IMR-90 (cell line): ENCODE results near the gene GPRIN3. TPM values are rescaled to one million over a fixed set of nuclear protein-coding genes. Genes with fewer than 3 reads are reported as not detected.

ENCODE experiments used
- ATAC-seq: fragments of 200-7000 bp; cut with Tn5 transposase; 2 replicates; pipeline ENCODE4 v1.9.1; 2020; ENCODE audit warnings: low read depth, mild to moderate bottlenecking, moderate library complexity
- BruUV-seq: library from RNA; stranded (reverse); fragments of 400-500 nt; replicated peaks from 2 replicates; lab custom pipeline; 2021; lab: Mats Ljungman, UMichigan
- CTCF ChIA-PET: fragments of 300-600 bp; formaldehyde crosslinking; extraction: SDS; loops from one replicate; lab custom pipeline; 2021; ENCODE audit warnings: antibody characterized with exemption; lab: Yijun Ruan, JAX
- POLR2A ChIA-PET: fragments of 300-600 bp; sonication (Branson Sonifier 250); formaldehyde crosslinking; loops from one replicate; lab custom pipeline; 2022; ENCODE audit warnings: antibody characterized with exemption; ENCODE audit not compliant: unreplicated experiment; lab: Charles Lee
- DNase-seq: peaks from one replicate; pipeline ENCODE4 v3.0.0; 2013
- H2AFZ ChIP-seq: replicated peaks from 2 replicates; pipeline ENCODE3; 2013; ENCODE audit warnings: low read length, mild to moderate bottlenecking; ENCODE audit not compliant: poor library complexity
- H2AK5ac ChIP-seq: 2 replicates; pipeline ENCODE4 v1.6.1; 2013; ENCODE audit warnings: low read depth, low read length, inconsistent platforms
- H2AK9ac ChIP-seq: replicated peaks from 2 replicates; pipeline ENCODE3; 2013; ENCODE audit warnings: mild to moderate bottlenecking, low read depth, low read length, moderate library complexity; ENCODE audit not compliant: poor library complexity
- H2BK120ac ChIP-seq: 2 replicates; pipeline ENCODE4 v1.6.1; 2013; ENCODE audit warnings: low read depth, low read length, inconsistent platforms
- H2BK15ac ChIP-seq: 3 replicates; pipeline ENCODE4 v1.6.1; 2013; ENCODE audit warnings: low read depth, low read length, inconsistent platforms
- H2BK20ac ChIP-seq: 2 replicates; pipeline ENCODE4 v1.6.1; 2013; ENCODE audit warnings: low read depth, mild to moderate bottlenecking, inconsistent platforms, low read length, moderate library complexity
- H2BK5ac ChIP-seq: 2 replicates; pipeline ENCODE4 v1.6.1; 2013; ENCODE audit warnings: mild to moderate bottlenecking, low read depth, low read length, inconsistent platforms; ENCODE audit not compliant: poor library complexity, severe bottlenecking
- H3K14ac ChIP-seq: replicated peaks from 2 replicates; pipeline ENCODE4 v1.6.1; 2013; ENCODE audit warnings: low read depth, low read length, inconsistent platforms
- H3K18ac ChIP-seq: 2 replicates; pipeline ENCODE4 v1.6.1; 2013; ENCODE audit warnings: low read depth, low read length, control low read depth
- H3K23ac ChIP-seq: 2 replicates; pipeline ENCODE4 v1.6.1; 2013; ENCODE audit warnings: low read depth, low read length, inconsistent platforms
- H3K27ac ChIP-seq: 2 replicates; pipeline ENCODE4 v1.5.1; 2013; ENCODE audit warnings: mild to moderate bottlenecking, control low read depth, low read length; ENCODE audit not compliant: insufficient read depth
- H3K27me3 ChIP-seq: 2 replicates; pipeline ENCODE4 v1.6.1; 2013; ENCODE audit warnings: low read length; ENCODE audit not compliant: control insufficient read depth, insufficient read depth
- H3K36me3 ChIP-seq: 2 replicates; pipeline ENCODE4 v1.6.1; 2013; ENCODE audit warnings: low read length, mixed read lengths; ENCODE audit not compliant: control insufficient read depth, insufficient read depth
- H3K4ac ChIP-seq: 2 replicates; pipeline ENCODE4 v1.6.1; 2013; ENCODE audit warnings: low read depth, low read length, inconsistent platforms
- H3K4me1 ChIP-seq: 2 replicates; pipeline ENCODE4 v1.6.1; 2013; ENCODE audit warnings: low read length, mixed read lengths; ENCODE audit not compliant: control insufficient read depth, insufficient read depth
- H3K4me2 ChIP-seq: 2 replicates; pipeline ENCODE4 v1.6.1; 2013; ENCODE audit warnings: low read depth, mild to moderate bottlenecking, control low read depth, low read length, moderate library complexity
- H3K4me3 ChIP-seq: 2 replicates; pipeline ENCODE4 v1.5.1; 2013; ENCODE audit warnings: low read depth, mild to moderate bottlenecking, control low read depth, low read length, moderate library complexity; ENCODE audit not compliant: insufficient read depth
- H3K56ac ChIP-seq: 2 replicates; pipeline ENCODE4 v1.6.1; 2013; ENCODE audit warnings: low read length, inconsistent platforms; ENCODE audit not compliant: insufficient read depth; ENCODE audit errors: extremely low read depth
- H3K79me1 ChIP-seq, 2 experiments: 2 replicates each; pipeline ENCODE4 v1.6.1; 2013; ENCODE audit warnings: low read length in 2 of 2, inconsistent platforms in 1 of 2, low read depth in 1 of 2
- H3K9ac ChIP-seq: 2 replicates; pipeline ENCODE4 v1.6.1; 2013; ENCODE audit warnings: low read depth, low read length, control low read depth
- H3K9me1 ChIP-seq: 2 replicates; pipeline ENCODE4 v1.6.1; 2013; ENCODE audit warnings: low read length, inconsistent platforms; ENCODE audit not compliant: insufficient read depth
- H3K9me3 ChIP-seq: 2 replicates; pipeline ENCODE4 v1.6.1; 2013; ENCODE audit warnings: low read length; ENCODE audit not compliant: control insufficient read depth, insufficient read depth
- H4K20me1 ChIP-seq: 2 replicates; pipeline ENCODE4 v1.6.1; 2013; ENCODE audit warnings: low read length, inconsistent platforms; ENCODE audit not compliant: insufficient read depth
- H4K5ac ChIP-seq: 2 replicates; pipeline ENCODE4 v1.6.1; 2013; ENCODE audit warnings: mild to moderate bottlenecking, low read depth, low read length, control low read depth
- H4K8ac ChIP-seq, 2 experiments: 2 replicates each; pipeline ENCODE4 v1.6.1; 2013; ENCODE audit warnings: low read depth in 2 of 2, low read length in 2 of 2, control low read depth in 1 of 2, inconsistent platforms in 1 of 2
- H4K91ac ChIP-seq: 2 replicates; pipeline ENCODE4 v1.6.1; 2013; ENCODE audit warnings: low read depth, low read length, inconsistent platforms; ENCODE audit not compliant: insufficient read depth
- BHLHE40 ChIP-seq: fragments of 150-350 bp; IDR thresholded peaks from 2 replicates; pipeline ENCODE4 v1.6.1; 2016; ENCODE audit warnings: mild to moderate bottlenecking, low read depth, low read length
- CEBPB ChIP-seq: IDR thresholded peaks from 2 replicates; pipeline ENCODE4 v1.6.1; 2012; ENCODE audit warnings: low read depth, low read length, improper control_type of control experiment
- CHD1 ChIP-seq: IDR thresholded peaks from 2 replicates; pipeline ENCODE4 v1.6.1; 2012; ENCODE audit warnings: low read depth, low read length, improper control_type of control experiment
- ELK1 ChIP-seq: fragments of 150-350 bp; IDR thresholded peaks from 2 replicates; pipeline ENCODE4 v1.6.1; 2016; ENCODE audit warnings: low read depth, mild to moderate bottlenecking, low read length, moderate library complexity, borderline replicate concordance
- FOS ChIP-seq: fragments of 150-350 bp; IDR thresholded peaks from 2 replicates; pipeline ENCODE4 v1.6.1; 2016; ENCODE audit warnings: low read depth, low read length
- MAFK ChIP-seq: IDR thresholded peaks from 2 replicates; pipeline ENCODE4 v1.6.1; 2012; ENCODE audit warnings: low read depth, low read length, improper control_type of control experiment
- MAZ ChIP-seq: IDR thresholded peaks from 2 replicates; pipeline ENCODE4 v1.6.1; 2012; ENCODE audit warnings: low read depth, mild to moderate bottlenecking, low read length, improper control_type of control experiment, moderate library complexity, borderline replicate concordance
- NFE2L2 ChIP-seq: fragments of 150-350 bp; IDR thresholded peaks from 2 replicates; pipeline ENCODE4 v1.6.1; 2016; ENCODE audit warnings: low read depth, mild to moderate bottlenecking, low read length
- POLR2A ChIP-seq: IDR thresholded peaks from 2 replicates; pipeline ENCODE4 v1.6.1; 2012; ENCODE audit warnings: mild to moderate bottlenecking, low read depth, low read length
- RAD21 ChIP-seq: IDR thresholded peaks from 2 replicates; pipeline ENCODE4 v1.6.1; 2012; ENCODE audit warnings: low read length, improper control_type of control experiment
- SMC3 ChIP-seq: fragments of 150-350 bp; IDR thresholded peaks from 2 replicates; pipeline ENCODE4 v1.6.1; 2016; ENCODE audit warnings: low read depth, mild to moderate bottlenecking, antibody characterized with exemption, low read length, moderate library complexity
- USF2 ChIP-seq: fragments of 150-350 bp; IDR thresholded peaks from 2 replicates; pipeline ENCODE4 v1.6.1; 2017; ENCODE audit warnings: mild to moderate bottlenecking, antibody characterized with exemption, low read length, low read depth
- WGBS, 2 experiments: methylation state at CpG; one replicate each; pipeline versions ENCODE4 v1.1.5 to v1.1.7; 2013; ENCODE audit warnings: missing lambda C conversion rate in 2 of 2; ENCODE audit not compliant: insufficient read length in 1 of 2; ENCODE audit errors: extremely low coverage in 2 of 2; 5-methylcytosine and 5-hydroxymethylcytosine counted together
- dilution Hi-C: fragments of 300-500 bp; cut with HindIII; formaldehyde crosslinking; loops from one replicate; pipeline ENCODE4 v1.14.3; 2018; ENCODE audit warnings: low sequenced_read_pairs; ENCODE audit not compliant: unreplicated experiment
- in situ Hi-C: fragments of 300-500 bp; cut with MboI; formaldehyde crosslinking; loops from 3 replicates; pipeline ENCODE4 v1.14.3; 2019; ENCODE audit warnings: low sequenced_read_pairs, inconsistent platforms, mixed read lengths
- intact Hi-C: fragments of 100-400 bp; cut with micrococcal nuclease; formaldehyde crosslinking; loops from 2 replicates; pipeline ENCODE4 v1.10.0; 2022
- polyA plus RNA-seq, 3 experiments: library from polyadenylated mRNA; depleted of rRNA; stranded (reverse); fragments of >200 nt; gene quantifications; 2 replicates each; pipeline ENCODE4 v1.2.3, GENCODE V29; 2012; ENCODE audit warnings: low replicate concordance in 1 of 3
- total RNA-seq: library from RNA; depleted of rRNA; stranded (reverse); fragments of >200 nt; gene quantifications from 2 replicates; pipeline ENCODE4 v1.2.3, GENCODE V29; 2012

The GPRIN3 gene
- total and polyA plus RNA-seq, 2 of the 4 experiments (the other 2 are of a cell fraction): under 0.01 TPM; not detected in 1

GRCh38 chr4:89334830-89335229 lies 27.2 kb upstream of the GPRIN3 start:
- CTCF ChIA-PET: no interaction called here
- H4K91ac ChIP-seq: no peak overlapping the region
- H3K9ac ChIP-seq: no peak overlapping the region

More at GRCh38 chr4:89334830-89335229, 27.2 kb upstream of the GPRIN3 start:
- H3K18ac ChIP-seq: no peak overlapping the region
- in situ Hi-C loops: no loop called here
- no peak overlapping the region for H2BK5ac ChIP-seq
- no peak for ATAC-seq
- H3K14ac ChIP-seq: no peak overlapping the region
- H2BK15ac ChIP-seq: no peak overlapping the region
- H3K4ac ChIP-seq: no peak overlapping the region
- no TSS peak for BruUV-seq
- no peak overlapping the region for H3K23ac ChIP-seq
- H2BK20ac ChIP-seq: no peak overlapping the region
- TF ChIP-seq CHD1 (no peak), NFE2L2 (no peak), CEBPB (no peak), RAD21 (no peak), USF2 (no peak), SMC3 (no peak), MAZ (no peak), MAFK (no peak), POLR2A (no peak), BHLHE40 (no peak), ELK1 (no peak), FOS (no peak)
- no peak overlapping the region for H3K56ac ChIP-seq
- H4K8ac ChIP-seq: no peak overlapping the region
- no peak overlapping the region for H3K4me3 ChIP-seq
- H3K27me3 ChIP-seq: no peaks in the 10 kb centered on the region
- dilution Hi-C loops: no loop called here
- DNase-seq: no peak
- no peaks in the 10 kb centered on the region for H3K9me3 ChIP-seq
- H3K4me1 ChIP-seq: no peaks in the 10 kb centered on the region
- H2AFZ ChIP-seq: no peak overlapping the region
- H3K27ac ChIP-seq: no peak overlapping the region
- POLR2A ChIA-PET: no interaction called here
- WGBS, 2 experiments: no CpG with 5 or more reads among the region's 4 CpGs
- H2AK9ac ChIP-seq: no peak overlapping the region
- no peak overlapping the region for H2AK5ac ChIP-seq
- no peak overlapping the region for H2BK120ac ChIP-seq
- H3K79me1 ChIP-seq: no peaks in the 10 kb centered on the region
- H4K20me1 ChIP-seq: no peaks in the 10 kb centered on the region
- H4K5ac ChIP-seq: no peak overlapping the region
- H3K4me2 ChIP-seq: no peak overlapping the region
- intact Hi-C loops: no loop called here
- H3K36me3 ChIP-seq: no peaks in the 10 kb centered on the region
- H3K9me1 ChIP-seq: no peaks in the 10 kb centered on the region
